ENCODE data around the gene B4GALT1.
A peak's percentile ranks its signal among the peaks of the same experiment; 100 is the strongest.

The B4GALT1 gene

GRCh38 chr9:33172256-33173238, 5.4 kb upstream of the B4GALT1 start:
- TF ChIP-seq CTCF (IDR thresholded peaks at IDR 0.05) = no peak
- TF ChIP-seq ZFX (IDR thresholded peaks at IDR 0.05; ENCODE audit: borderline replicate concordance) = no peak
- no peak overlapping the region for H3K27ac ChIP-seq

GRCh38 chr9:33170464-33171415, 3.6 kb upstream of the B4GALT1 start:
- TF ChIP-seq ZFX (IDR thresholded peaks at IDR 0.05; ENCODE audit: borderline replicate concordance) = no peak
- peak; percentile 76 for TF ChIP-seq CTCF (IDR thresholded peaks at IDR 0.05)

GRCh38 chr9:33168941-33169544, 1.9 kb upstream of the B4GALT1 start:
- TF ChIP-seq CTCF (IDR thresholded peaks at IDR 0.05) (no peak), ZFX (IDR thresholded peaks at IDR 0.05; ENCODE audit: borderline replicate concordance) (no peak)
- H3K27ac ChIP-seq = 0 out of 2 replicates have a peak overlapping the region, but pooled peaks have one; percentile 94

More at GRCh38 chr9:33170464-33171415, 3.6 kb upstream of the B4GALT1 start:
- H3K27ac ChIP-seq = no peak overlapping the region

- H3K27ac ChIP-seq = peak overlapping the region; percentile 94
- TF ChIP-seq ZFX (IDR thresholded peaks at IDR 0.05; ENCODE audit: borderline replicate concordance) = no peak
- no peak for TF ChIP-seq CTCF (IDR thresholded peaks at IDR 0.05)
These were observed 881 bp upstream of the B4GALT1 start for GRCh38 chr9:33167972-33168461.

GRCh38 chr9:33166231-33167083, 679 bp downstream of the B4GALT1 start:
- TF ChIP-seq CTCF (IDR thresholded peaks at IDR 0.05) (peak; percentile 26; the same call in 1 of the 2 replicates), ZFX (IDR thresholded peaks at IDR 0.05; ENCODE audit: borderline replicate concordance) (no peak)

More at GRCh38 chr9:33166231-33167083, 679 bp downstream of the B4GALT1 start:
- H3K27ac ChIP-seq = peak overlapping the region; percentile 94

Data from 22Rv1 (cell line).